GM10847 (cell line): ENCODE results near the gene MYL12B.
A peak's percentile ranks its signal among the peaks of the same experiment; 100 is the strongest.

Source experiments
- POLR2A ChIP-seq: IDR thresholded peaks from 2 replicates; pipeline ENCODE4 v1.6.1; 2011; ENCODE audit not compliant: insufficient read length; ENCODE audit errors: extremely low read depth

MYL12B gene

GRCh38 chr18:3230401-3231334, 31.3 kb upstream of the MYL12B start:
- no peak for TF ChIP-seq POLR2A

- no peak for TF ChIP-seq POLR2A
Observed at GRCh38 chr18:3233004-3233403, 28.9 kb upstream of the MYL12B start.

- TF ChIP-seq POLR2A = no peak
Observed at GRCh38 chr18:3233433-3234168, 28.3 kb upstream of the MYL12B start.

GRCh38 chr18:3234457-3234856, 27.5 kb upstream of the MYL12B start:
- no peak for TF ChIP-seq POLR2A

- no peak for TF ChIP-seq POLR2A
Observed at GRCh38 chr18:3235846-3236245, 26.1 kb upstream of the MYL12B start.

- no peak for TF ChIP-seq POLR2A
Observed at GRCh38 chr18:3236470-3236869, 25.5 kb upstream of the MYL12B start.

- TF ChIP-seq POLR2A = no peak
Observed at GRCh38 chr18:3238742-3239141, 23.2 kb upstream of the MYL12B start.

- no peak for TF ChIP-seq POLR2A
Observed at GRCh38 chr18:3245185-3245564, 16.8 kb upstream of the MYL12B start.

- peak; percentile 28 for TF ChIP-seq POLR2A
Observed at GRCh38 chr18:3245853-3246634, 15.9 kb upstream of the MYL12B start.

- TF ChIP-seq POLR2A = no peak
Observed at GRCh38 chr18:3246635-3247239, 15.2 kb upstream of the MYL12B start.

- peak; percentile 98 for TF ChIP-seq POLR2A
Observed at GRCh38 chr18:3247240-3248061, 14.5 kb upstream of the MYL12B start, which contains the start of gene MYL12A. TSS of gene MYL12A (plus strand) at chr18:3247801. CDS start at chr18:3253248, 5,447 bp downstream.

- no peak for TF ChIP-seq POLR2A
Observed at GRCh38 chr18:3248062-3248657, 13.8 kb upstream of the MYL12B start.

GRCh38 chr18:3248658-3249359, 13.1 kb upstream of the MYL12B start:
- no peak for TF ChIP-seq POLR2A
